BLaER1 (cell line): ENCODE results near the gene EML3.

Experiments
- H3K27ac ChIP-seq: shearing (Covaris generic); formaldehyde crosslinking; 2 replicates; pipeline ENCODE4 v1.8.1; 2022
- H3K27me3 ChIP-seq: shearing (Covaris generic); formaldehyde crosslinking; 2 replicates; pipeline ENCODE4 v1.8.1; 2022
- H3K36me3 ChIP-seq: shearing (Covaris generic); formaldehyde crosslinking; 2 replicates; pipeline ENCODE4 v1.8.1; 2022
- H3K4me1 ChIP-seq: shearing (Covaris generic); formaldehyde crosslinking; 2 replicates; pipeline ENCODE4 v1.8.1; 2022
- H3K4me2 ChIP-seq: shearing (Covaris generic); formaldehyde crosslinking; 2 replicates; pipeline ENCODE4 v1.8.1; 2022
- H3K4me3 ChIP-seq: shearing (Covaris generic); formaldehyde crosslinking; 2 replicates; pipeline ENCODE4 v1.8.1; 2022
- H3K9ac ChIP-seq: shearing (Covaris generic); formaldehyde crosslinking; 2 replicates; pipeline ENCODE4 v1.8.1; 2022
- H3K9me3 ChIP-seq: shearing (Covaris generic); formaldehyde crosslinking; 2 replicates; pipeline ENCODE4 v1.8.1; 2022
- H4K20me1 ChIP-seq: shearing (Covaris generic); formaldehyde crosslinking; 2 replicates; pipeline ENCODE4 v1.8.1; 2022
- Cebpa-rat ChIP-seq: shearing (Covaris generic); IDR thresholded peaks from 2 replicates; pipeline ENCODE4 v1.8.1; 2022

EML3 gene

DNA sequence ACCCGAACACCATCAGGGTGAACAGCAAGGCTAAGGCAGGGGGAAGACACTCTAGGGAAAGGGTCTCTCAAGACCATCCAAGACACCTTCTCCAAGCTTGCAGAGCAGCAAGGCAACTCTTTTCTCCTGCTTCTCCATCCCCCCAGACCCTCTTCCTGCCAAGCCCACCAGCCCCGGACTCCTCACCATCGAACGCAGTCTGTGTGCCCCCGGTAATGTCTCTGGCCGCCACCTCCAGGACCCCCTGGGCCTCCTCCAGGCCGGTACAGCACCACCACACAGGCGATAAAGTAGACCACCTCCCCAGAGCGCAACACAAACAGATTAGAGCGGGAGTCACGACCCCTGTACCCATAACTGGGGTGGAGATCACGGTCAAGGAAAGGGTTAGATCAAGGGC is 3.8 kb downstream of the EML3 start:
- Histone ChIP-seq H4K20me1 (no peaks in the 10 kb centered on the region), H3K4me2 (no peak overlapping the region; the same call in 1 of the 2 replicates), H3K27ac (0 out of 2 replicates have a peak overlapping the region, but pooled peaks have one; percentile 30), H3K9me3 (no peaks in the 10 kb centered on the region), H3K4me1 (peaks cover 72% of the 10 kb centered on the region), H3K9ac (peak overlapping the region; percentile 48; the same call in 1 of the 2 replicates), H3K4me3 (no peak overlapping the region), H3K36me3 (peaks cover 56% of the 10 kb centered on the region), H3K27me3 (no peaks in the 10 kb centered on the region)
- TF ChIP-seq Cebpa-rat = no peak

DNA sequence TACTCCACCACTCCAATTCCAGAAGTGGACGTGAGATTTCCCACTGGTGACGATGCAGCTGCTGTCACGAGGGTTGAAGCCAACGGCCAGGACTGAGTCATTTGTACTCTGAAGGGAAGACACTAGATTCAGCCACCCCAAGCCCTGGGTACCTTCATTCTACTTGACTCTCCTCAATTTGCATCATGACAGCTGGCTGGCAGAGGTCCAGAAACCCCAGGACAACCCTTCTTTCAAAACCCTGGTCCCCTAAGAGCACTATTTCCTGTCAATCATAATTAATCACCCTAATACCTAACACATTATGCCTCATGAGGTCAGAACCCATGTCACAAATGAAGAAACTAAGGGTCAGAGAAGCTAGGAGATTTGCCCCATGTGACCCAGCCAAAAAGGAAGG is 4.9 kb downstream of the EML3 start:
- no peak for TF ChIP-seq Cebpa-rat
- Histone ChIP-seq H3K9me3 (no peaks in the 10 kb centered on the region), H4K20me1 (no peaks in the 10 kb centered on the region), H3K4me2 (peak overlapping the region; percentile 34), H3K4me1 (peaks cover 78% of the 10 kb centered on the region), H3K36me3 (peaks cover 58% of the 10 kb centered on the region), H3K9ac (no peak overlapping the region), H3K27me3 (no peaks in the 10 kb centered on the region), H3K27ac (0 out of 2 replicates have a peak overlapping the region, but pooled peaks have one; percentile 41), H3K4me3 (no peak overlapping the region)

DNA sequence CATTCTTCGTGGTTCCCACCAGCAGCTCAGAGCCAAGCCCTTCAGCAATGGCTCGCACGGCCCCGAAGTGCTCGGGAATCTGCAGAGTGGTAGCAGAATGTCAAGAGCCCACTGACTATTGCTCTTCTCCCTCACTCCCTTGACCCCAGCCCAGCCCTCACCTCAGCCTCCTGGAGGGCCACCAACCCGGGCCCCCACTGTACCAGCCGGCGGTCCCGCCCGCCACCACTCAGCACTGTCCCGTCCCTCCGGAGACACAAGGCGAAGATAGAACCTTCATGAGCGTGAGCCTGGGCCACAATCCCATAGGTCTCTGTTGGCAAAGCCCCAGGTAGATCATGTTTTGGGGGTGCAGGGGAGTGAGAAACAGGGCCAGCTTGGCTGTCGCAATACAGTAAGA is 6.7 kb downstream of the EML3 start:
- Histone ChIP-seq H3K9ac (no peak overlapping the region), H3K4me1 (peaks cover 73% of the 10 kb centered on the region), H3K27ac (no peak overlapping the region), H4K20me1 (peaks cover 1% of the 10 kb centered on the region; the same call in 1 of the 2 replicates), H3K36me3 (peaks cover 58% of the 10 kb centered on the region), H3K4me2 (no peak overlapping the region), H3K4me3 (no peak overlapping the region), H3K9me3 (no peaks in the 10 kb centered on the region), H3K27me3 (no peaks in the 10 kb centered on the region)
- no peak for TF ChIP-seq Cebpa-rat

DNA sequence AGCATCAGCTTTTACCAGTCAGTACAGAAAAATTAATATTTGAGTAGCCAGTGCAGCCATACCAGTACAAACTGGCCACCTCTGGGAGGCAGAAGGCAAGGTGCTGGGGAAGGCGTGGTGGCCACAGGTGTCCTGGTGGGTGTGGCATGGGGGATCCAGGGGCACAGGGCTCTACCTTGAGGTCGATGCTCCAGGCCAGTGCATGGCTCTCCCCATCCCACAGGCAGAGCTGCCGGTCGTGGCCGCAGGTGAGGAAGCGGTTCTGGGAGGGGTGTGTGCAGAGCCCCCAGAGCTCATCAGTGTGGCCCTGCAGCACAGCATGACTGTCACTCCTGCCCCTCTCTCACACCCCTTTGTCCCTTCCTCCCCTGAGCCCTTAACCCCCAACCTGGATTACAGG is 7.1 kb downstream of the EML3 start:
- no peaks in the 10 kb centered on the region for H3K9me3 ChIP-seq
- H3K36me3 ChIP-seq = peaks cover 58% of the 10 kb centered on the region
- H3K4me3 ChIP-seq = no peak overlapping the region
- H3K4me2 ChIP-seq = peak overlapping the region; percentile 28; the same call in 1 of the 2 replicates
- TF ChIP-seq Cebpa-rat = no peak
- H3K27me3 ChIP-seq = no peaks in the 10 kb centered on the region
- peaks cover 6% of the 10 kb centered on the region; the same call in 1 of the 2 replicates for H4K20me1 ChIP-seq
- H3K27ac ChIP-seq = no peak overlapping the region
- H3K9ac ChIP-seq = no peak overlapping the region
- H3K4me1 ChIP-seq = peaks cover 69% of the 10 kb centered on the region

DNA sequence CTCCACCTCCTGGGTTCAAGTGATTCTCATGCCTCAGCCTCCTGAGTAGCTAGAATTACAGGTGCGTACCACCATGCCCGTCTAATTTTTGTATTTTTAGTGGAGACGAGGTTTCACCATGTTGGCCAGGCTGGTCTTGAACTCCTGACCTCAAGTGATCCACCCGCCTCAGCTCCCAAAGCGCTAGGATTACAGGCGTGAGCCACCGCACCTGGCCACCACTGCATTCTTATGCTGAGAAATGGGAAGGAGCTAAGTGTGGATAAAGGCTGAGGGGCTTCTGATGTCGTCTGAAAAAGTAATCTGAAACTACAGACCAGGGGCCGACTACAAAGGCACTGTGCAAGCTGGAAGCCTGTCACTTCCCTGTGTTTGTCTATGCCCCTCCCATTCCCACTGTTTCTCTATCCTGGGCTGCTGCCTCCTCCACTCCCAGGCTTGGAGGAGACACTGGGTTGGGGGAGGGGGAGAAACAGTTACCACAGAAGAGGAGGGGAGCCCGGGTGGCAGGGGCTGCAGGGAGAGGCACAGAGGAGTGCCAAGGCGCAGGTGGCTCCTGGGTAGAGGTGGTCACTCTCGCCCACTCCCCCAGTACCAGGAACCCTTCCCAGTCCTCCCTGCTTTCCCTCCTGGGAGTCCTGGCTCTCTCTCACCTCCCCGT is 8.0 kb downstream of the EML3 start:
- 0 out of 2 replicates have a peak overlapping the region, but pooled peaks have one; percentile 48 for H3K9ac ChIP-seq

DNA sequence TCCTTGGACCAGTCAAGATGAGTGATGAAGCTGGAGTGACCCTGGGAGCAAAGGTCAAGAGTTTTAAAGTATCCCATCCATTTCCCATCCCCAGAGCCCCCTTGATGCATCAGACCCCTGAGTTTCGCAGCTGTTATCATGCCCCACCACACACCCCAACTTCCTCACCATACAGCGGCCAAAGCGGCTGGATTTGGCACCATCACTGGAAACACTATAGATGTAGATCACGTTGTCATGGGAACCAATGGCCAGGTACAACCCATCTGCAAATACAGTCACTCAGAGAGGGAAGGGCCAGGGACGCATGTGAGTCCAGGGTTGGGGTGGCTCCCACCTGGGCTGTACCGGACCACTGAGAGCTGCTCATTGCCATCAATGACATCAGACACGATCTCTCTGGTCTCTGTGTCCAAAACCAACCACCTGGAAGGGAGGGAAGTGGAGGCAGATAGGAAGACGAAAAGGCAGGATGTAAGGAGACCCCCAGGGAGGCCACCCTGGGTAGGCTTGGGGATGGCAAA is 8.7 kb downstream of the EML3 start:
- H3K4me3 ChIP-seq = no peak overlapping the region
- no peak overlapping the region for H3K27ac ChIP-seq
- H4K20me1 ChIP-seq = peaks cover 13% of the 10 kb centered on the region
- H3K27me3 ChIP-seq = no peaks in the 10 kb centered on the region
- no peaks in the 10 kb centered on the region for H3K9me3 ChIP-seq
- peak overlapping the region; percentile 93; the same call in 1 of the 2 replicates for H3K4me2 ChIP-seq
- no peak for TF ChIP-seq Cebpa-rat
- H3K9ac ChIP-seq = no peak overlapping the region
- peaks cover 61% of the 10 kb centered on the region for H3K4me1 ChIP-seq
- H3K36me3 ChIP-seq = peaks cover 56% of the 10 kb centered on the region

More for the DNA sequence above, 8.0 kb downstream of the EML3 start:
- H4K20me1 ChIP-seq = peaks cover 12% of the 10 kb centered on the region; the same call in 1 of the 2 replicates
- peaks cover 63% of the 10 kb centered on the region for H3K36me3 ChIP-seq
- no peaks in the 10 kb centered on the region for H3K9me3 ChIP-seq
- H3K4me3 ChIP-seq = no peak overlapping the region
- no peaks in the 10 kb centered on the region for H3K27me3 ChIP-seq
- no peak overlapping the region for H3K27ac ChIP-seq
- no peak for TF ChIP-seq Cebpa-rat
- H3K4me2 ChIP-seq = peak overlapping the region; percentile 93
- H3K4me1 ChIP-seq = peaks cover 66% of the 10 kb centered on the region

DNA sequence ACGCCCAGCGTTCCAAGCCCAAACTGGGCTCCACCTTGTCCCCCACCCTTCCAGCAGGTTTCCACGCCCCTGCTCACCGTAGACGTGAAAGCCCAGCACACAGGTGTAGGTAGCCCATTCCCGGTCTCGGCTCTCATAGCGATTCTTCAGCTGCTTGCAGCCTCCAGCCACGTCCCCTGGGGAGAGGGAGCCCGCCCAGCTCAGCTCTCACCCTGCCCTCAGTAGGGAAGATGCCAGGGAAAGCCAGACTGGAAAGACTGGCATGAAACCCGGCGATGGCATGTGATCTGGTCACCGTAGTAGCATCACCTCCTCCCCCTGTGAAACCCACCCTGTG is 9.5 kb downstream of the EML3 start:
- H3K4me1 ChIP-seq = peaks cover 61% of the 10 kb centered on the region
- H3K36me3 ChIP-seq = peaks cover 52% of the 10 kb centered on the region
- peaks cover 21% of the 10 kb centered on the region for H4K20me1 ChIP-seq
- TF ChIP-seq Cebpa-rat = no peak
- peak overlapping the region; percentile 93 for H3K4me2 ChIP-seq
- no peaks in the 10 kb centered on the region for H3K9me3 ChIP-seq
- H3K27me3 ChIP-seq = no peaks in the 10 kb centered on the region
- H3K4me3 ChIP-seq = peak overlapping the region; percentile 91
- peak overlapping the region; percentile 100; the same call in 1 of the 2 replicates for H3K9ac ChIP-seq
- H3K27ac ChIP-seq = peak overlapping the region; percentile 100

DNA sequence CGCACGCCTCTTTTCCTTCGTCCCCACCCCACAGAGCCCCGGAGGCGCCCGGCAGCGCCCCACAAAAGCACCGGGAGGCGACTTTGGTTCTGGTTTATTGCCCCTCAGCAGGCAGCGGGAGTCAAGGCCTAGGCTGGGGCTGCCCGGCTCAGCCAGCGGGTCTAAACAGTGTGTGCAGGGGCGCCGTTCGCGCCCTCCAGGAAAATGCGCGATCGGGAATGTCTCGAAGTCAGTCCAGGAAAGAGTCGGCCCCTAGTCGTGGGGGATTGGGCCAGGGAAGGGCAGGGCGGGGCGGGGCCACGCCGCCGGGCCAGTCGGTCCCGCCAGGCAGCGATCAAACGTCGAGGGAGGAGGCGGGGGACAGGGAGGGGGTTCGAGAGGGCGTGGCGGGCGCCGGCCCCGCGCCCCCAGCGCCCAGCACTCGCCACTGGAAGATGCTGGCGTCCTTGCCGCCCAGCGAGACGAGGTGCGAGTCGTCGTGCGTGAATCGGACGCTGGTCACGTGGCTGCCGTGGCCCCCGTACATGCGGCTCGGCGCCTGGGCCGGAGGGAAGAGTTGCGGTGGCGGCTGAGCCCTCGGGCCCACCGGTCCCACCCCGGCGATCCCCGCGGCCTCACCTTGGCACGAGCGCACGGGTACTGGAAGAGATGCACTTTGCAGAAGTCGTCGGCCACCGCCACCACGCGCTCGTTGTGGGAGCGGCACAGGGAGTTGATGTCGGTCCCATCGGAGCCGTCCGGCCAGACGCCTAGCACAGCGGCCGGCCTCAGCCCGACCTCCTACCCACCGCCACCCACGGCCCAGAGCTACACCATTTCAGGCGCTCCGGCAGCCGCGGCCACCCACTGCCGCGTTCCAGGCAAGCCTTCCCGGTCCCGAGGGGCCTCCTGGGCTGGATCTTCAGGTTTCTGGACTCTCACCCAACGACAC is 10.2 kb downstream of the EML3 start:
- H3K9ac ChIP-seq = peak overlapping the region; percentile 100
- no peaks in the 10 kb centered on the region for H3K9me3 ChIP-seq
- H3K4me3 ChIP-seq = peak overlapping the region; percentile 91
- peaks cover 54% of the 10 kb centered on the region for H3K36me3 ChIP-seq
- peaks cover 27% of the 10 kb centered on the region for H4K20me1 ChIP-seq
- H3K4me2 ChIP-seq = peak overlapping the region; percentile 93
- peaks cover 61% of the 10 kb centered on the region for H3K4me1 ChIP-seq
- no peak for TF ChIP-seq Cebpa-rat
- peak overlapping the region; percentile 100 for H3K27ac ChIP-seq
- no peaks in the 10 kb centered on the region for H3K27me3 ChIP-seq

DNA sequence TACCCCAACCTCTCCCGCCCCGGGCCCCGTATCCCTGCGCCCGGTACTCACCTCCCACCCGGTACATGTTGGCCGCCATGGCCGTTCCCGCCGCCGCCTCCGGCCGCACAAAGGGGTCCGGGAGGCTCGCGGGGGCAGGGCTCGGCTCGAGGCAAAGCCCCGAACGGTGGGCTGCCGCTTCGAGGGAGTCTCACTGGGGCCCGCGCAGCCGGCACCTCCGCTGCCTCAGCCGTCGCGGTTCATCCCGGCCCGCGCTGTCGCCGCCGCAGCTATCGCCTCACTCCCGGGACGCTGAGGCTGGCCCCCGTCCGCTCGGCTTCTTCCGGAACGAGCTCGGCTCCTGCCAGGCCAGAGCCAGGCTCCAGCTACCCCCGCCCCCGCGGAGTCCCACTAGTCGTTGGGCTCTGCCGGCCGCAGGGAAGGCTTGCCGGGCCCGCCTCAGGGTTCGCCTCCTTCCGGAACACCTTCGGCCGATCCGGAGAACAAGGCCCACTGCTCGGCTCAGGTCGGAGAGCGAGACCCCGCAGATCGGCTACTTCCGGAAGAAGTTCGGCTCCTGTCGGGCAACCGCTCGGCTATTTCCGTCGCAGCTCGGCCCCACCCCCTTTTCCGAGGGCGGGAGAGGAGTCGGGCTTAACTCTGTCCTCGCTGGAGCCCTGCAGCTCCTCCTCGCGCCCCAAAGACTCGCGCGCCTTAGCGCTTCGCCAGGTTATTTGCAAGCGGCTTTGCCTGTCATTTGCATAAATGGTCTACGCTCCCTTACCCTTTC is 11.0 kb downstream of the EML3 start, which contains the start of gene MTA2:
MTA2 (minus strand) TSS at position 494 of the 769 bp plus-strand sequence; CDS start at position 79, 415 bp downstream.
- Histone ChIP-seq H3K27me3 (no peaks in the 10 kb centered on the region), H3K36me3 (peaks cover 54% of the 10 kb centered on the region), H3K4me1 (peaks cover 60% of the 10 kb centered on the region), H3K9ac (peak within 1 kb of the TSS; percentile 100), H4K20me1 (peaks cover 29% of the 10 kb centered on the region), H3K27ac (peak within 1 kb of the TSS; percentile 100), H3K4me2 (peak within 1 kb of the TSS; percentile 100), H3K4me3 (peak within 1 kb of the TSS; percentile 91), H3K9me3 (no peaks in the 10 kb centered on the region)
- no peak for TF ChIP-seq Cebpa-rat
